Measurements from ENCODE around the gene EMX1.

GRCh38 chr2:72887740-72888437, 29.4 kb upstream of the EMX1 start:
- TF ChIP-seq CTCF (IDR thresholded peaks at IDR 0.05) (peak; percentile 91), EZH2 (IDR thresholded peaks at IDR 0.05) (peak; percentile 41)
